NB4 (cell line): Measurements from ENCODE around the gene GDPD5.

ENCODE experiments used
- CTCF ChIP-seq: IDR thresholded peaks from one replicate; pipeline ENCODE4 v1.5.1; 2012; ENCODE audit warnings: low read depth, low read length
- POLR2A ChIP-seq: IDR thresholded peaks from 2 replicates; pipeline ENCODE4 v1.6.1; 2011; ENCODE audit warnings: mild to moderate bottlenecking; ENCODE audit not compliant: insufficient read length; ENCODE audit errors: extremely low read depth

GRCh38 chr11:75565916-75566762, 40.4 kb upstream of the GDPD5 start:
- no peak for TF ChIP-seq CTCF
- TF ChIP-seq POLR2A, result no peak
